ENCODE results near the gene CADPS.

GRCh38 chr3:62630664-62631063 is 244.6 kb downstream of the CADPS start:
- TF ChIP-seq CTCF (IDR thresholded peaks at IDR 0.05) = no peak
- no peak for TF ChIP-seq POLR2A (IDR thresholded peaks at IDR 0.05)
